H1 (cell line): Measurements from ENCODE around the gene NUDT12.

ENCODE experiments used
- CHD1 ChIP-seq: IDR thresholded peaks from 2 replicates; pipeline ENCODE4 v1.6.1; 2012; ENCODE audit warnings: low read depth, low read length, improper control_type of control experiment
- CHD2 ChIP-seq: IDR thresholded peaks from 2 replicates; pipeline ENCODE4 v1.6.1; 2012; ENCODE audit warnings: low read length, improper control_type of control experiment
- JUN ChIP-seq: IDR thresholded peaks from 2 replicates; pipeline ENCODE4 v1.6.1; 2011; ENCODE audit warnings: low read depth, mild to moderate bottlenecking, improper control_type of control experiment, low read length
- POLR2A ChIP-seq, 2 experiments: IDR thresholded peaks; 1 replicate in 1 of 2; 2 replicates in 1 of 2; pipeline ENCODE4 v1.6.1; 2011; ENCODE audit warnings: low read depth in 2 of 2, low read length in 2 of 2, mild to moderate bottlenecking in 2 of 2; ENCODE audit errors: control extremely low read depth in 1 of 2
- SIX5 ChIP-seq: IDR thresholded peaks from 2 replicates; pipeline ENCODE4 v1.6.1; 2011; ENCODE audit warnings: mild to moderate bottlenecking, low read depth, low read length
- SRF ChIP-seq: IDR thresholded peaks from 2 replicates; pipeline ENCODE4 v1.6.1; 2011; ENCODE audit warnings: mild to moderate bottlenecking, low read depth, low read length, moderate library complexity
- TAF1 ChIP-seq: IDR thresholded peaks from 2 replicates; pipeline ENCODE4 v1.6.1; 2011; ENCODE audit warnings: mild to moderate bottlenecking, low read depth, low read length
- YY1 ChIP-seq: IDR thresholded peaks from 2 replicates; pipeline ENCODE4 v1.6.1; 2011; ENCODE audit warnings: low read depth, mild to moderate bottlenecking, low read length
- TF ChIP-seq, protein P1 (sequence below), 3 experiments: IDR thresholded peaks; 1 replicate in 2 of 3; 2 replicates in 1 of 3; pipeline versions ENCODE4 v1.5.1 to v1.6.1; 2011; ENCODE audit warnings: low read length in 3 of 3, mild to moderate bottlenecking in 3 of 3, inconsistent platforms in 2 of 3, low read depth in 1 of 3, moderate library complexity in 1 of 3; ENCODE audit not compliant: insufficient read depth in 1 of 3; ENCODE audit errors: control extremely low read depth in 1 of 3

DNA sequence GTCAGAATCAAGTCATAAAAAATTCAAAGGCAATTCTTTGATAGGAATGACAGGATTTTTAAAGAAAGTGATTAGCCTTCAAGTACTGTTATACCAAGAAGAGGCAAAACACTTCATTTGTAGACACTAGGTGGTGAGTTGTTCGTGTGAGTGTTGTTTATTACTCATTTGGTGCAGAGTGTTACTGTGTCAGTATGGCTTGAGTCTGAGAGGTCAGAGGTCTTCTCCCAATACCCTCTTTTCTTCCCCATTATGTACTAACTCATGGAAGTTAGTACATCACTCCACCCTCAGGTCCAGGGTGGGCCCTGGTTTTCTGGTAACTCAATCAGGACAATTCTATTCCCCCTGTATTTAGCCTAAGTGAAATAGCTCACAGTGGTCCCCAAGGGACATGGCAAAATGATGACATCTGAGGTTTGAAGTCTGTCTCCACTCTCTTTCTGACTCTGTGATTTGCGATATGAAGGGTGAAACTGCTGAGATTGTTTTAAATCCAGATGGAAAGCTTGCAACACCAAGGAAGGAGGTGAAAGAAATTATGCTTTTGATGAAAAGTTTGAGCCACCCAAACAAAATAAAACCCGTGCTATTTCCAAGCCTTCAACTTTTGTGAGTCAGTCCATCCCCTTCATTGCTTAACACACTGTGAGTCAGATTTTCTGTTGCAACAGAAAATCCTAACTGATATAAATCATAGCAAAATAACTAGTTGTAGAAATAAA, 56.8 kb downstream of the NUDT12 start:
- TF ChIP-seq JUN: no peak
- no peak for TF ChIP-seq CHD1
- TF ChIP-seq TAF1: no peak
- TF ChIP-seq SRF: no peak
- TF ChIP-seq CHD2: no peak
- no peak for TF ChIP-seq POLR2A (IDR thresholded peaks at IDR 0.05; ENCODE audit: control extremely low read depth in 1 of 2, low read depth in 2 of 2, low read length in 2 of 2)
- TF ChIP-seq YY1: no peak
- TF ChIP-seq, protein P1, sequence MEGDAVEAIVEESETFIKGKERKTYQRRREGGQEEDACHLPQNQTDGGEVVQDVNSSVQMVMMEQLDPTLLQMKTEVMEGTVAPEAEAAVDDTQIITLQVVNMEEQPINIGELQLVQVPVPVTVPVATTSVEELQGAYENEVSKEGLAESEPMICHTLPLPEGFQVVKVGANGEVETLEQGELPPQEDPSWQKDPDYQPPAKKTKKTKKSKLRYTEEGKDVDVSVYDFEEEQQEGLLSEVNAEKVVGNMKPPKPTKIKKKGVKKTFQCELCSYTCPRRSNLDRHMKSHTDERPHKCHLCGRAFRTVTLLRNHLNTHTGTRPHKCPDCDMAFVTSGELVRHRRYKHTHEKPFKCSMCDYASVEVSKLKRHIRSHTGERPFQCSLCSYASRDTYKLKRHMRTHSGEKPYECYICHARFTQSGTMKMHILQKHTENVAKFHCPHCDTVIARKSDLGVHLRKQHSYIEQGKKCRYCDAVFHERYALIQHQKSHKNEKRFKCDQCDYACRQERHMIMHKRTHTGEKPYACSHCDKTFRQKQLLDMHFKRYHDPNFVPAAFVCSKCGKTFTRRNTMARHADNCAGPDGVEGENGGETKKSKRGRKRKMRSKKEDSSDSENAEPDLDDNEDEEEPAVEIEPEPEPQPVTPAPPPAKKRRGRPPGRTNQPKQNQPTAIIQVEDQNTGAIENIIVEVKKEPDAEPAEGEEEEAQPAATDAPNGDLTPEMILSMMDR (IDR thresholded peaks at IDR 0.05; ENCODE audit: control extremely low read depth in 1 of 3, insufficient read depth in 1 of 3, low read depth in 1 of 3, low read length in 3 of 3): no peak
- no peak for TF ChIP-seq SIX5
